ENCODE results near the gene ARTN. TPM values are rescaled to one million over a fixed set of nuclear protein-coding genes. Genes with fewer than 3 reads are reported as not detected.

ARTN gene
- total and polyA plus RNA-seq, 2 experiments from 2014 or later, result 6.7 to 35.7 TPM

DNA sequence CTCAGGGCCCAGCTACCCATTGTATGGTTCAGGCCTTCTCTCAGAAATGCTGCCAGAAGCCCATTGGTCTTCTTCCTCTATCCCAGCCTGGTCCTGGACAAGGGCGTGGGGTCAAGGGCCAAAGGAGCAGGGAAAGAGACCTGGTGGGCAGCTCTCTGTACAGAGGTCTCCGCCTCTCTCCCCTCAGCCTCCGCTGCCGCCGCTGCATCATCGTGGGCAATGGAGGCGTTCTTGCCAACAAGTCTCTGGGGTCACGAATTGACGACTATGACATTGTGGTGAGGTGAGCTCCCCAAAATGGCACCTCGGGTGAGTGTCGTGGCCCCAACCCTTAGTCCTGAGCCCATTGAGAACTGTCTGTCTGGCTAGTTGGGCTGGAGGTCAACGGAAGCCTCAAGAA, 34.6 kb upstream of the ARTN start:
- Histone ChIP-seq H2AFZ (no peak overlapping the region), H3K4me2 (no peak overlapping the region), H3K9me2 (ENCODE audit: insufficient read depth) (no peaks in the 10 kb centered on the region), H3F3A (replicated peaks; ENCODE audit: low read depth) (no peaks in the 10 kb centered on the region), H3K27me3 (ENCODE audit: insufficient read depth) (no peaks in the 10 kb centered on the region), H3K4me3 (no peak overlapping the region), H3K27ac (ENCODE audit: low read depth) (no peak overlapping the region), H3K79me2 (replicated peaks; ENCODE audit: insufficient read depth) (no peaks in the 10 kb centered on the region), H4K20me1 (replicated peaks; ENCODE audit: insufficient read depth) (no peaks in the 10 kb centered on the region), H3K4me1 (ENCODE audit: insufficient read depth) (no peaks in the 10 kb centered on the region), H3K36me3 (ENCODE audit: insufficient read depth) (no peaks in the 10 kb centered on the region)
- no peaks in the 10 kb centered on the region for H3K9me3 Mint-ChIP-seq
- DNase-seq (ENCODE audit: low spot score), result no peak
- TF ChIP-seq CREB1 (CRISPR knock-in tag; IDR thresholded peaks at IDR 0.05; ENCODE audit: low read depth), result no peak
- H3K27ac Mint-ChIP-seq, result no peak overlapping the region; the same call in 1 of the 2 replicates
- H3K4me3 Mint-ChIP-seq, result no peak overlapping the region
- peaks cover 3% of the 10 kb centered on the region; the same call in 1 of the 3 replicates for H3K36me3 Mint-ChIP-seq (ENCODE audit: low read depth)
- no peak for ATAC-seq
- peaks cover 11% of the 10 kb centered on the region for H3K27me3 Mint-ChIP-seq (ENCODE audit: insufficient read depth, low read depth, poor library complexity)
- no peaks in the 10 kb centered on the region; the same call in 2 of the 3 replicates for H3K4me1 Mint-ChIP-seq

DNA sequence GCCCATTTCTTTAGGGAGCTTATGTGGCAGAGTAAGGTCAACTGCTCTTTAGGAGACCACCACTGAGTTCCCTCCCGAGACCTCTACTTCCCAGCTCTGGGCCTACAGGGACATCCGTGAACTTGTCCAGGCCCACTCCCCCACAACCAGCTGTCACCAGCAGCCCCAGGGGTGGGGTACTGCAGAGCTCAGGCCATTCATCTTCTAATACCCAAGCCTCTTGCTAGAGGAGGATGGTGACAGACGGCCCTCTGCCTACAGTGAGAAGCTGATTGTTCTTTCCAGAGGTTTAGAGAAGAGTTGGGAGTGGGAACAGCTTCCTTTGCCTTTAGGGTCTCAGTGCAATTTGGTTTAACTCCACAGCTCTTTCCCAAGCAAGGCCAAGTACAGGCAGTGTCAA, 33.2 kb upstream of the ARTN start:
- H3K4me3 ChIP-seq, result no peak overlapping the region
- no peaks in the 10 kb centered on the region for H4K20me1 ChIP-seq (replicated peaks; ENCODE audit: insufficient read depth)
- H3K27ac ChIP-seq (ENCODE audit: low read depth), result no peak overlapping the region
- no peak overlapping the region for H3K4me2 ChIP-seq
- H3K4me1 Mint-ChIP-seq, result no peaks in the 10 kb centered on the region; the same call in 2 of the 3 replicates
- no peaks in the 10 kb centered on the region for H3K9me3 Mint-ChIP-seq
- H3K9me2 ChIP-seq (ENCODE audit: insufficient read depth), result no peaks in the 10 kb centered on the region
- DNase-seq (ENCODE audit: low spot score) (no peak), ATAC-seq (no peak)
- H3K36me3 ChIP-seq (ENCODE audit: insufficient read depth), result no peaks in the 10 kb centered on the region
- no peaks in the 10 kb centered on the region for H3K4me1 ChIP-seq (ENCODE audit: insufficient read depth)
- H3K4me3 Mint-ChIP-seq, result no peak overlapping the region
- no peaks in the 10 kb centered on the region; the same call in 2 of the 3 replicates for H3K36me3 Mint-ChIP-seq (ENCODE audit: low read depth)
- no peak overlapping the region for H3K27ac Mint-ChIP-seq
- no peaks in the 10 kb centered on the region for H3F3A ChIP-seq (replicated peaks; ENCODE audit: low read depth)
- H2AFZ ChIP-seq, result no peak overlapping the region
- H3K27me3 ChIP-seq (ENCODE audit: insufficient read depth), result no peaks in the 10 kb centered on the region
- H3K79me2 ChIP-seq (replicated peaks; ENCODE audit: insufficient read depth), result no peaks in the 10 kb centered on the region
- H3K27me3 Mint-ChIP-seq (ENCODE audit: insufficient read depth, low read depth, poor library complexity), result peaks cover 11% of the 10 kb centered on the region
- TF ChIP-seq, protein P1, sequence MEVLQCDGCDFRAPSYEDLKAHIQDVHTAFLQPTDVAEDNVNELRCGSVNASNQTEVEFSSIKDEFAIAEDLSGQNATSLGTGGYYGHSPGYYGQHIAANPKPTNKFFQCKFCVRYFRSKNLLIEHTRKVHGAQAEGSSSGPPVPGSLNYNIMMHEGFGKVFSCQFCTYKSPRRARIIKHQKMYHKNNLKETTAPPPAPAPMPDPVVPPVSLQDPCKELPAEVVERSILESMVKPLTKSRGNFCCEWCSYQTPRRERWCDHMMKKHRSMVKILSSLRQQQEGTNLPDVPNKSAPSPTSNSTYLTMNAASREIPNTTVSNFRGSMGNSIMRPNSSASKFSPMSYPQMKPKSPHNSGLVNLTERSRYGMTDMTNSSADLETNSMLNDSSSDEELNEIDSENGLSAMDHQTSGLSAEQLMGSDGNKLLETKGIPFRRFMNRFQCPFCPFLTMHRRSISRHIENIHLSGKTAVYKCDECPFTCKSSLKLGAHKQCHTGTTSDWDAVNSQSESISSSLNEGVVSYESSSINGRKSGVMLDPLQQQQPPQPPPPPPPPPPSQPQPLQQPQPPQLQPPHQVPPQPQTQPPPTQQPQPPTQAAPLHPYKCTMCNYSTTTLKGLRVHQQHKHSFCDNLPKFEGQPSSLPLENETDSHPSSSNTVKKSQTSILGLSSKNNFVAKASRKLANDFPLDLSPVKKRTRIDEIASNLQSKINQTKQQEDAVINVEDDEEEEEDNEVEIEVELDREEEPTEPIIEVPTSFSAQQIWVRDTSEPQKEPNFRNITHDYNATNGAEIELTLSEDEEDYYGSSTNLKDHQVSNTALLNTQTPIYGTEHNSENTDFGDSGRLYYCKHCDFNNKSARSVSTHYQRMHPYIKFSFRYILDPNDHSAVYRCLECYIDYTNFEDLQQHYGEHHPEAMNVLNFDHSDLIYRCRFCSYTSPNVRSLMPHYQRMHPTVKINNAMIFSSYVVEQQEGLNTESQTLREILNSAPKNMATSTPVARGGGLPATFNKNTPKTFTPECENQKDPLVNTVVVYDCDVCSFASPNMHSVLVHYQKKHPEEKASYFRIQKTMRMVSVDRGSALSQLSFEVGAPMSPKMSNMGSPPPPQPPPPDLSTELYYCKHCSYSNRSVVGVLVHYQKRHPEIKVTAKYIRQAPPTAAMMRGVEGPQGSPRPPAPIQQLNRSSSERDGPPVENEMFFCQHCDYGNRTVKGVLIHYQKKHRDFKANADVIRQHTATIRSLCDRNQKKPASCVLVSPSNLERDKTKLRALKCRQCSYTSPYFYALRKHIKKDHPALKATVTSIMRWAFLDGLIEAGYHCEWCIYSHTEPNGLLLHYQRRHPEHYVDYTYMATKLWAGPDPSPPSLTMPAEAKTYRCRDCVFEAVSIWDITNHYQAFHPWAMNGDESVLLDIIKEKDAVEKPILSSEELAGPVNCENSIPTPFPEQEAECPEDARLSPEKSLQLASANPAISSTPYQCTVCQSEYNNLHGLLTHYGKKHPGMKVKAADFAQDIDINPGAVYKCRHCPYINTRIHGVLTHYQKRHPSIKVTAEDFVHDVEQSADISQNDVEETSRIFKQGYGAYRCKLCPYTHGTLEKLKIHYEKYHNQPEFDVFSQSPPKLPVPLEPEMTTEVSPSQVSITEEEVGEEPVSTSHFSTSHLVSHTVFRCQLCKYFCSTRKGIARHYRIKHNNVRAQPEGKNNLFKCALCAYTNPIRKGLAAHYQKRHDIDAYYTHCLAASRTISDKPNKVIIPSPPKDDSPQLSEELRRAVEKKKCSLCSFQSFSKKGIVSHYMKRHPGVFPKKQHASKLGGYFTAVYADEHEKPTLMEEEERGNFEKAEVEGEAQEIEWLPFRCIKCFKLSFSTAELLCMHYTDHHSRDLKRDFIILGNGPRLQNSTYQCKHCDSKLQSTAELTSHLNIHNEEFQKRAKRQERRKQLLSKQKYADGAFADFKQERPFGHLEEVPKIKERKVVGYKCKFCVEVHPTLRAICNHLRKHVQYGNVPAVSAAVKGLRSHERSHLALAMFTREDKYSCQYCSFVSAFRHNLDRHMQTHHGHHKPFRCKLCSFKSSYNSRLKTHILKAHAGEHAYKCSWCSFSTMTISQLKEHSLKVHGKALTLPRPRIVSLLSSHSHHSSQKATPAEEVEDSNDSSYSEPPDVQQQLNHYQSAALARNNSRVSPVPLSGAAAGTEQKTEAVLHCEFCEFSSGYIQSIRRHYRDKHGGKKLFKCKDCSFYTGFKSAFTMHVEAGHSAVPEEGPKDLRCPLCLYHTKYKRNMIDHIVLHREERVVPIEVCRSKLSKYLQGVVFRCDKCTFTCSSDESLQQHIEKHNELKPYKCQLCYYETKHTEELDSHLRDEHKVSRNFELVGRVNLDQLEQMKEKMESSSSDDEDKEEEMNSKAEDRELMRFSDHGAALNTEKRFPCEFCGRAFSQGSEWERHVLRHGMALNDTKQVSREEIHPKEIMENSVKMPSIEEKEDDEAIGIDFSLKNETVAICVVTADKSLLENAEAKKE (CRISPR knock-in tag; IDR thresholded peaks at IDR 0.05), result no peak
- TF ChIP-seq ZNF114 (CRISPR knock-in tag; IDR thresholded peaks at IDR 0.05), result no peak
- no peak for TF ChIP-seq ZNF331 (CRISPR knock-in tag; IDR thresholded peaks at IDR 0.05; ENCODE audit: low read depth)
- no peak for TF ChIP-seq NANOG (IDR thresholded peaks at IDR 0.05; ENCODE audit: borderline replicate concordance)
- TF ChIP-seq JUNB (IDR thresholded peaks at IDR 0.05; ENCODE audit: unreplicated experiment), result no peak
- TF ChIP-seq, protein P2, sequence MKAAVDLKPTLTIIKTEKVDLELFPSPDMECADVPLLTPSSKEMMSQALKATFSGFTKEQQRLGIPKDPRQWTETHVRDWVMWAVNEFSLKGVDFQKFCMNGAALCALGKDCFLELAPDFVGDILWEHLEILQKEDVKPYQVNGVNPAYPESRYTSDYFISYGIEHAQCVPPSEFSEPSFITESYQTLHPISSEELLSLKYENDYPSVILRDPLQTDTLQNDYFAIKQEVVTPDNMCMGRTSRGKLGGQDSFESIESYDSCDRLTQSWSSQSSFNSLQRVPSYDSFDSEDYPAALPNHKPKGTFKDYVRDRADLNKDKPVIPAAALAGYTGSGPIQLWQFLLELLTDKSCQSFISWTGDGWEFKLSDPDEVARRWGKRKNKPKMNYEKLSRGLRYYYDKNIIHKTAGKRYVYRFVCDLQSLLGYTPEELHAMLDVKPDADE (IDR thresholded peaks at IDR 0.05), result no peak
- no peak for TF ChIP-seq EZH2phosphoT487 (IDR thresholded peaks at IDR 0.05; ENCODE audit: unreplicated experiment)
- TF ChIP-seq, protein P3, sequence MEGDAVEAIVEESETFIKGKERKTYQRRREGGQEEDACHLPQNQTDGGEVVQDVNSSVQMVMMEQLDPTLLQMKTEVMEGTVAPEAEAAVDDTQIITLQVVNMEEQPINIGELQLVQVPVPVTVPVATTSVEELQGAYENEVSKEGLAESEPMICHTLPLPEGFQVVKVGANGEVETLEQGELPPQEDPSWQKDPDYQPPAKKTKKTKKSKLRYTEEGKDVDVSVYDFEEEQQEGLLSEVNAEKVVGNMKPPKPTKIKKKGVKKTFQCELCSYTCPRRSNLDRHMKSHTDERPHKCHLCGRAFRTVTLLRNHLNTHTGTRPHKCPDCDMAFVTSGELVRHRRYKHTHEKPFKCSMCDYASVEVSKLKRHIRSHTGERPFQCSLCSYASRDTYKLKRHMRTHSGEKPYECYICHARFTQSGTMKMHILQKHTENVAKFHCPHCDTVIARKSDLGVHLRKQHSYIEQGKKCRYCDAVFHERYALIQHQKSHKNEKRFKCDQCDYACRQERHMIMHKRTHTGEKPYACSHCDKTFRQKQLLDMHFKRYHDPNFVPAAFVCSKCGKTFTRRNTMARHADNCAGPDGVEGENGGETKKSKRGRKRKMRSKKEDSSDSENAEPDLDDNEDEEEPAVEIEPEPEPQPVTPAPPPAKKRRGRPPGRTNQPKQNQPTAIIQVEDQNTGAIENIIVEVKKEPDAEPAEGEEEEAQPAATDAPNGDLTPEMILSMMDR (conservative IDR thresholded peaks at IDR 0.05; ENCODE audit: low read depth in 2 of 2), result no peak
- TF ChIP-seq CREB1 (CRISPR knock-in tag; IDR thresholded peaks at IDR 0.05; ENCODE audit: low read depth), result no peak

All from GM23338 (cell line).